Liver (tissue), 9 donors: ENCODE data around the gene LAMC1. TPM values are rescaled to one million over a fixed set of nuclear protein-coding genes. Genes with fewer than 3 reads are reported as not detected.

Experiments used
- DNase-seq: peaks from one replicate; pipeline ENCODE4 v3.0.0-alpha.2; 2017; ENCODE audit warnings: low spot score
- H3K27ac ChIP-seq, 2 donors: one replicate each; pipeline ENCODE4 v1.7.0; 2013; ENCODE audit warnings: inconsistent platforms in 2 of 2, low read length in 2 of 2, control low read depth in 1 of 2, low read depth in 1 of 2, mild to moderate bottlenecking in 1 of 2
- H3K27me3 ChIP-seq, 4 donors: one replicate each; pipeline versions ENCODE4 v1.6.1 to v1.7.0; 2013; ENCODE audit warnings: low read length in 3 of 4, inconsistent platforms in 1 of 4, mild to moderate bottlenecking in 1 of 4, moderate library complexity in 1 of 4; ENCODE audit not compliant: control insufficient read depth in 4 of 4, insufficient read depth in 4 of 4
- H3K36me3 ChIP-seq, 4 donors: one replicate each; pipeline versions ENCODE4 v1.6.1 to v1.7.0; 2013; ENCODE audit warnings: low read length in 3 of 4, mild to moderate bottlenecking in 3 of 4, low read depth in 1 of 4, moderate library complexity in 1 of 4; ENCODE audit not compliant: control insufficient read depth in 4 of 4, insufficient read depth in 3 of 4
- H3K4me1 ChIP-seq, 4 donors: one replicate each; pipeline versions ENCODE4 v1.6.1 to v1.7.0; 2013; ENCODE audit warnings: low read length in 3 of 4, mild to moderate bottlenecking in 3 of 4, moderate library complexity in 1 of 4; ENCODE audit not compliant: control insufficient read depth in 4 of 4, insufficient read depth in 4 of 4
- H3K4me3 ChIP-seq, 3 donors: one replicate each; pipeline versions ENCODE4 v1.6.1 to v1.7.0; 2013; ENCODE audit warnings: low read length in 3 of 3, control low read depth in 1 of 3, low read depth in 1 of 3, mild to moderate bottlenecking in 1 of 3
- H3K9ac ChIP-seq, 2 donors: one replicate each; pipeline ENCODE4 v1.7.0; 2013; ENCODE audit warnings: low read length in 2 of 2, mild to moderate bottlenecking in 2 of 2, moderate library complexity in 2 of 2, control low read depth in 1 of 2, low read depth in 1 of 2
- H3K9me3 ChIP-seq, 4 donors: one replicate each; pipeline versions ENCODE4 v1.6.1 to v1.7.0; 2013; ENCODE audit warnings: low read length in 3 of 4; ENCODE audit not compliant: control insufficient read depth in 4 of 4
- EGR1 ChIP-seq, 2 donors: IDR thresholded peaks; 2 replicates each; pipeline ENCODE4 v1.6.1; 2016 to 2018; ENCODE audit warnings: antibody characterized with exemption in 2 of 2, low read depth in 2 of 2
- FOXA1 ChIP-seq: IDR thresholded peaks from 2 replicates; pipeline ENCODE4 v1.6.1; 2016; ENCODE audit warnings: antibody characterized with exemption
- FOXA2 ChIP-seq: IDR thresholded peaks from 2 replicates; pipeline ENCODE4 v1.6.1; 2016; ENCODE audit warnings: antibody characterized with exemption
- GABPA ChIP-seq, 2 donors: IDR thresholded peaks in 1 of 2; conservative IDR thresholded peaks in 1 of 2; 2 replicates each; pipeline ENCODE4 v1.6.1; 2016; ENCODE audit warnings: antibody characterized with exemption in 2 of 2, mild to moderate bottlenecking in 1 of 2, moderate library complexity in 1 of 2
- HNF4A ChIP-seq, 2 donors: conservative IDR thresholded peaks; 2 replicates each; pipeline ENCODE4 v1.6.1; 2016; ENCODE audit warnings: antibody characterized with exemption in 2 of 2, mild to moderate bottlenecking in 2 of 2
- HNF4G ChIP-seq: IDR thresholded peaks from 2 replicates; pipeline ENCODE4 v1.6.1; 2016; ENCODE audit warnings: antibody characterized with exemption
- JUND ChIP-seq, 2 donors: IDR thresholded peaks; 2 replicates each; pipeline ENCODE4 v1.6.1; 2016; ENCODE audit warnings: antibody characterized with exemption in 2 of 2
- NR2F2 ChIP-seq: IDR thresholded peaks from 2 replicates; pipeline ENCODE4 v1.6.1; 2016; ENCODE audit warnings: antibody characterized with exemption
- RAD21 ChIP-seq, 2 donors: IDR thresholded peaks; 2 replicates each; pipeline ENCODE4 v1.6.1; 2016; ENCODE audit warnings: antibody characterized with exemption in 2 of 2, mild to moderate bottlenecking in 2 of 2
- RXRA ChIP-seq, 2 donors: IDR thresholded peaks; 2 replicates each; pipeline ENCODE4 v1.6.1; 2017 to 2018; ENCODE audit warnings: antibody characterized with exemption in 2 of 2, mild to moderate bottlenecking in 1 of 2
- SP1 ChIP-seq: IDR thresholded peaks from 2 replicates; pipeline ENCODE4 v1.6.1; 2018; ENCODE audit warnings: antibody characterized with exemption, mild to moderate bottlenecking
- TAF1 ChIP-seq: conservative IDR thresholded peaks from 2 replicates; pipeline ENCODE4 v1.6.1; 2016; ENCODE audit warnings: antibody characterized with exemption, mild to moderate bottlenecking
- YY1 ChIP-seq: IDR thresholded peaks from 2 replicates; pipeline ENCODE4 v1.6.1; 2016; ENCODE audit warnings: antibody characterized with exemption, mild to moderate bottlenecking
- WGBS: extraction: QIAGEN DNeasy Blood & Tissue Kit; methylation state at CpG from one replicate; pipeline ENCODE4 v1.1.7; 2013; 5-methylcytosine and 5-hydroxymethylcytosine counted together
- polyA plus RNA-seq, 2 donors: library from polyadenylated mRNA; stranded (reverse) in 1 of 2; unstranded in 1 of 2; fragments of 200-250 nt in 1 of 2; fragments of >200 nt in 1 of 2; fragmentation: Nextera tagmentation in 1 of 2; extraction: Ambion mirVana in 1 of 2; gene quantifications; one replicate each; pipeline versions ENCODE4 v1.2.1 to v1.2.3, GENCODE V29; 2013 to 2015
- total RNA-seq, 2 donors: library from RNA; depleted of rRNA; stranded (reverse); fragments of >200 nt; gene quantifications; one replicate each; pipeline ENCODE4 v1.2.3, GENCODE V29; 2014
- TF ChIP-seq, protein P1 (sequence below): IDR thresholded peaks from 2 replicates; pipeline ENCODE4 v1.6.1; 2016; ENCODE audit warnings: antibody characterized with exemption, mild to moderate bottlenecking
- TF ChIP-seq, protein P2 (sequence below): IDR thresholded peaks from 2 replicates; pipeline ENCODE4 v1.6.1; 2016; ENCODE audit warnings: antibody characterized with exemption
- TF ChIP-seq, protein P3 (sequence below): IDR thresholded peaks from 2 replicates; pipeline ENCODE4 v1.6.1; 2016; ENCODE audit warnings: antibody characterized with exemption
- TF ChIP-seq, protein P4 (sequence below): IDR thresholded peaks from 2 replicates; pipeline ENCODE4 v1.6.1; 2016; ENCODE audit warnings: antibody characterized with exemption
- TF ChIP-seq, protein P5 (sequence below): fragments of 150-350 bp; IDR thresholded peaks from 2 replicates; pipeline ENCODE4 v1.5.1; 2017; ENCODE audit warnings: improper control_type of control experiment, low read depth, low read length; ENCODE audit not compliant: missing input control
- donor health status: healthy.
- donor health status: healthy.
- donor health status: healthy.
- donor health status: healthy.
- donor health status: healthy.

The LAMC1 gene
- total and polyA plus RNA-seq, 4 donors, result 5.3 to 35.1 (median 19.7) TPM

DNA sequence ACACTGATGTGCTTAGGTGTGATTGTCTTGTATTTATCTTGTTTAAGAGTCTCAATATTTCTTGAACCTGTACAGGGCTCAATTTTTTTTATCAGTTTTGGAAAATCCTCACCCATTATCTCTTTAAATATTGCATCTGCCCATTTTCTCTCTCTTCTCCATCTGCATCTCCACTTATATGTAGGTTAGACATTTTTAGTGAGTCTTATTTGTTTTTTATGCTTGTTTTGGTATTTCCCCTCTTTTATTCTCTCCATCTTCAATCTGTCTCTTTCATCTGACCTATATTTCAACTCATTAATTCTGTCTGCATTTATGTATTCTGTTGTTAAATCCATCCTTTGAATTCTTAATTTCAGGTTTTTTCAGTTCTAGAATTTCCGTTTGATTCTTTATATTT is 37.3 kb upstream of the LAMC1 start:
- H3K27ac ChIP-seq, result no peak overlapping the region
- no peak overlapping the region for H3K9ac ChIP-seq
- H3K4me1 ChIP-seq, result no peaks in the 10 kb centered on the region
- H3K36me3 ChIP-seq, result no peaks in the 10 kb centered on the region
- WGBS, result 87% methylated on average over 1 of the region's 1 CpG
- H3K27me3 ChIP-seq, result no peaks in the 10 kb centered on the region
- TF ChIP-seq, protein P1, sequence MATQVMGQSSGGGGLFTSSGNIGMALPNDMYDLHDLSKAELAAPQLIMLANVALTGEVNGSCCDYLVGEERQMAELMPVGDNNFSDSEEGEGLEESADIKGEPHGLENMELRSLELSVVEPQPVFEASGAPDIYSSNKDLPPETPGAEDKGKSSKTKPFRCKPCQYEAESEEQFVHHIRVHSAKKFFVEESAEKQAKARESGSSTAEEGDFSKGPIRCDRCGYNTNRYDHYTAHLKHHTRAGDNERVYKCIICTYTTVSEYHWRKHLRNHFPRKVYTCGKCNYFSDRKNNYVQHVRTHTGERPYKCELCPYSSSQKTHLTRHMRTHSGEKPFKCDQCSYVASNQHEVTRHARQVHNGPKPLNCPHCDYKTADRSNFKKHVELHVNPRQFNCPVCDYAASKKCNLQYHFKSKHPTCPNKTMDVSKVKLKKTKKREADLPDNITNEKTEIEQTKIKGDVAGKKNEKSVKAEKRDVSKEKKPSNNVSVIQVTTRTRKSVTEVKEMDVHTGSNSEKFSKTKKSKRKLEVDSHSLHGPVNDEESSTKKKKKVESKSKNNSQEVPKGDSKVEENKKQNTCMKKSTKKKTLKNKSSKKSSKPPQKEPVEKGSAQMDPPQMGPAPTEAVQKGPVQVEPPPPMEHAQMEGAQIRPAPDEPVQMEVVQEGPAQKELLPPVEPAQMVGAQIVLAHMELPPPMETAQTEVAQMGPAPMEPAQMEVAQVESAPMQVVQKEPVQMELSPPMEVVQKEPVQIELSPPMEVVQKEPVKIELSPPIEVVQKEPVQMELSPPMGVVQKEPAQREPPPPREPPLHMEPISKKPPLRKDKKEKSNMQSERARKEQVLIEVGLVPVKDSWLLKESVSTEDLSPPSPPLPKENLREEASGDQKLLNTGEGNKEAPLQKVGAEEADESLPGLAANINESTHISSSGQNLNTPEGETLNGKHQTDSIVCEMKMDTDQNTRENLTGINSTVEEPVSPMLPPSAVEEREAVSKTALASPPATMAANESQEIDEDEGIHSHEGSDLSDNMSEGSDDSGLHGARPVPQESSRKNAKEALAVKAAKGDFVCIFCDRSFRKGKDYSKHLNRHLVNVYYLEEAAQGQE, result no peak
- TF ChIP-seq EGR1 (IDR thresholded peaks at IDR 0.05; ENCODE audit: low read depth in 2 of 2) (no peak), RAD21 (IDR thresholded peaks at IDR 0.05) (no peak), FOXA2 (no peak), HNF4G (no peak), HNF4A (conservative IDR thresholded peaks at IDR 0.05) (no peak), RXRA (IDR thresholded peaks at IDR 0.05) (no peak), YY1 (no peak), TAF1 (no peak), SP1 (no peak), NR2F2 (no peak), GABPA (IDR thresholded peaks at IDR 0.05 in 1 of 2, conservative IDR thresholded peaks at IDR 0.05 in 1 of 2) (no peak), FOXA1 (no peak), JUND (IDR thresholded peaks at IDR 0.05) (no peak)
- TF ChIP-seq, protein P2, sequence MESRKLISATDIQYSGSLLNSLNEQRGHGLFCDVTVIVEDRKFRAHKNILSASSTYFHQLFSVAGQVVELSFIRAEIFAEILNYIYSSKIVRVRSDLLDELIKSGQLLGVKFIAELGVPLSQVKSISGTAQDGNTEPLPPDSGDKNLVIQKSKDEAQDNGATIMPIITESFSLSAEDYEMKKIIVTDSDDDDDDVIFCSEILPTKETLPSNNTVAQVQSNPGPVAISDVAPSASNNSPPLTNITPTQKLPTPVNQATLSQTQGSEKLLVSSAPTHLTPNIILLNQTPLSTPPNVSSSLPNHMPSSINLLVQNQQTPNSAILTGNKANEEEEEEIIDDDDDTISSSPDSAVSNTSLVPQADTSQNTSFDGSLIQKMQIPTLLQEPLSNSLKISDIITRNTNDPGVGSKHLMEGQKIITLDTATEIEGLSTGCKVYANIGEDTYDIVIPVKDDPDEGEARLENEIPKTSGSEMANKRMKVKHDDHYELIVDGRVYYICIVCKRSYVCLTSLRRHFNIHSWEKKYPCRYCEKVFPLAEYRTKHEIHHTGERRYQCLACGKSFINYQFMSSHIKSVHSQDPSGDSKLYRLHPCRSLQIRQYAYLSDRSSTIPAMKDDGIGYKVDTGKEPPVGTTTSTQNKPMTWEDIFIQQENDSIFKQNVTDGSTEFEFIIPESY, result no peak
- TF ChIP-seq, protein P3, sequence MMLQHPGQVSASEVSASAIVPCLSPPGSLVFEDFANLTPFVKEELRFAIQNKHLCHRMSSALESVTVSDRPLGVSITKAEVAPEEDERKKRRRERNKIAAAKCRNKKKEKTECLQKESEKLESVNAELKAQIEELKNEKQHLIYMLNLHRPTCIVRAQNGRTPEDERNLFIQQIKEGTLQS, result no peak
- TF ChIP-seq, protein P4, sequence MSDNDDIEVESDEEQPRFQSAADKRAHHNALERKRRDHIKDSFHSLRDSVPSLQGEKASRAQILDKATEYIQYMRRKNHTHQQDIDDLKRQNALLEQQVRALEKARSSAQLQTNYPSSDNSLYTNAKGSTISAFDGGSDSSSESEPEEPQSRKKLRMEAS, result no peak
- TF ChIP-seq, protein P5, sequence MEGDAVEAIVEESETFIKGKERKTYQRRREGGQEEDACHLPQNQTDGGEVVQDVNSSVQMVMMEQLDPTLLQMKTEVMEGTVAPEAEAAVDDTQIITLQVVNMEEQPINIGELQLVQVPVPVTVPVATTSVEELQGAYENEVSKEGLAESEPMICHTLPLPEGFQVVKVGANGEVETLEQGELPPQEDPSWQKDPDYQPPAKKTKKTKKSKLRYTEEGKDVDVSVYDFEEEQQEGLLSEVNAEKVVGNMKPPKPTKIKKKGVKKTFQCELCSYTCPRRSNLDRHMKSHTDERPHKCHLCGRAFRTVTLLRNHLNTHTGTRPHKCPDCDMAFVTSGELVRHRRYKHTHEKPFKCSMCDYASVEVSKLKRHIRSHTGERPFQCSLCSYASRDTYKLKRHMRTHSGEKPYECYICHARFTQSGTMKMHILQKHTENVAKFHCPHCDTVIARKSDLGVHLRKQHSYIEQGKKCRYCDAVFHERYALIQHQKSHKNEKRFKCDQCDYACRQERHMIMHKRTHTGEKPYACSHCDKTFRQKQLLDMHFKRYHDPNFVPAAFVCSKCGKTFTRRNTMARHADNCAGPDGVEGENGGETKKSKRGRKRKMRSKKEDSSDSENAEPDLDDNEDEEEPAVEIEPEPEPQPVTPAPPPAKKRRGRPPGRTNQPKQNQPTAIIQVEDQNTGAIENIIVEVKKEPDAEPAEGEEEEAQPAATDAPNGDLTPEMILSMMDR, result no peak
- no peaks in the 10 kb centered on the region for H3K9me3 ChIP-seq
- DNase-seq, result no peak
- H3K4me3 ChIP-seq, result no peak overlapping the region
